ENCODE data around the gene SOX10. TPM values are rescaled to one million over a fixed set of nuclear protein-coding genes. Genes with fewer than 3 reads are reported as not detected.

The SOX10 gene
- total RNA-seq, 2 experiments from 2014 or later, result not detected

DNA sequence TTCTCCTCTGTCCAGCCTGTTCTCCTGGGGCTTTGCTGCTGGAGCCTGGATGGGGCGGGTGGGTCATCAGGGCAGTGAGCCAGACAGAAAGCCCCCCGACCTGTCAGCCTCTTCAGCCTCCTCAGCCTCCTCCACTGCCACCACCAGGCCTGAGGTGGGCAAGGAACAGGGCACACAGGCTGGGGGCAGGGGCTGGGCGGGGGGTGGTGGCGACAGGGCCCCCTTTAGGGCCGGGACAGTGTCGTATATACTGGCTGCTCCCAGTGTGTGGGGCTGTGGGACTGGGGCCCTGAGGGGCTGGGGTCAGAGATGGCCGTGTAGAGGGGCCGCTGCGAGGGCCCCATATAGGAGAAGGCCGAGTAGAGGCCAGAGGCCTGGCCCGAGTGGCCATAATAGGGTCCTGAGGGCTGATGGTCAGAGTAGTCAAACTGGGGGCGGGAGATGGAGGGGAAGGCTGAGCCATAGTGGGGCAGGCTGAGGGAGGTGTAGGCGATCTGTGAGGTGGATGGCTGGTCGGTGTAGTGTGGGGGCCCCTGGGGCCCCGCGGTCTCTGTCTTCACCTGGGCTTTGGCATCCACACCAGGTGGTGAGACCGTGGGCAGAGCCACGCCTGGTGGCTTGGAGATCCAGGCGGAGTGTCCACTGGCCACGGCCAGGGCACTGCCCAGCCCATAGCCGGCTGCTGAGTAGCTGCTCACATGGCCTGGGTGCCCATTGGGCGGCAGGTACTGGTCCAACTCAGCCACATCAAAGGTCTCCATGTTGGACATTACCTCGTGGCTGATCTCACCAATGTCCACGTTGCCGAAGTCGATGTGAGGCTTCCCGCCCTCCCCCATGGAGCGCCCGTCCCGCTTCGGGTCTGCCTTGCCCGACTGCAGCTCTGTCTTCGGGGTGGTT, 10.8 kb downstream of the SOX10 start:
- TF ChIP-seq CTCF (IDR thresholded peaks at IDR 0.05), result no peak
- no peak overlapping the region for H3K27ac Mint-ChIP-seq
- H3K27me3 Mint-ChIP-seq, result no peaks in the 10 kb centered on the region
- Histone ChIP-seq H3K9me3 (ENCODE audit: control insufficient read depth in 1 of 2, insufficient read depth in 1 of 2, low read length in 2 of 2) (no peaks in the 10 kb centered on the region), H3K4me3 (ENCODE audit: low read length) (no peak overlapping the region), H3K36me3 (ENCODE audit: insufficient read depth, low read length) (peaks cover 24% of the 10 kb centered on the region), H3K27me3 (ENCODE audit: control insufficient read depth in 1 of 2, insufficient read depth in 2 of 2, low read length in 2 of 2) (no peaks in the 10 kb centered on the region), H3K27ac (ENCODE audit: low read depth in 1 of 2, low read length in 2 of 2) (no peak overlapping the region), H3K4me1 (ENCODE audit: insufficient read depth, low read length) (no peaks in the 10 kb centered on the region)
- ChIA-PET CTCF (no interaction called here), POLR2A (no interaction called here)
- no peaks in the 10 kb centered on the region for H3K4me1 Mint-ChIP-seq (ENCODE audit: low read depth)
- DNase-seq (no peak), ATAC-seq (ENCODE audit: poor library complexity) (no peak)
- no peak overlapping the region for H3K4me3 Mint-ChIP-seq
- no peaks in the 10 kb centered on the region for H3K9me3 Mint-ChIP-seq
- intact Hi-C loops (cut with DNase I, micrococcal nuclease), result no loop called here
- peaks cover 24% of the 10 kb centered on the region for H3K36me3 Mint-ChIP-seq (ENCODE audit: low read depth)

- Mint-ChIP-seq H3K27ac (no peak overlapping the region), H3K9me3 (no peaks in the 10 kb centered on the region), H3K4me1 (ENCODE audit: low read depth) (no peaks in the 10 kb centered on the region), H3K36me3 (ENCODE audit: low read depth) (peaks cover 34% of the 10 kb centered on the region), H3K27me3 (no peaks in the 10 kb centered on the region), H3K4me3 (no peak overlapping the region)
- Histone ChIP-seq H3K9me3 (ENCODE audit: control insufficient read depth in 1 of 2, insufficient read depth in 1 of 2, low read length in 2 of 2) (no peaks in the 10 kb centered on the region), H3K27me3 (ENCODE audit: control insufficient read depth in 1 of 2, insufficient read depth in 2 of 2, low read length in 2 of 2) (no peaks in the 10 kb centered on the region), H3K4me1 (ENCODE audit: insufficient read depth, low read length) (no peaks in the 10 kb centered on the region), H3K36me3 (ENCODE audit: insufficient read depth, low read length) (peaks cover 34% of the 10 kb centered on the region), H3K27ac (ENCODE audit: low read depth in 1 of 2, low read length in 2 of 2) (no peak overlapping the region), H3K4me3 (ENCODE audit: low read length) (no peak overlapping the region)
- intact Hi-C loops (cut with DNase I, micrococcal nuclease), result no loop called here
- DNase-seq (no peak), ATAC-seq (ENCODE audit: poor library complexity) (no peak)
- POLR2A ChIA-PET, result no interaction called here
- TF ChIP-seq CTCF (IDR thresholded peaks at IDR 0.05), result no peak
- CTCF ChIA-PET, result no interaction called here
Measured at GRCh38 chr22:37972527-37972926, 11.8 kb downstream of the SOX10 start.

- no peaks in the 10 kb centered on the region for H3K9me3 Mint-ChIP-seq
- DNase-seq (no peak), ATAC-seq (ENCODE audit: poor library complexity) (no peak)
- H3K36me3 Mint-ChIP-seq (ENCODE audit: low read depth), result peaks cover 41% of the 10 kb centered on the region
- H3K4me1 Mint-ChIP-seq (ENCODE audit: low read depth), result no peaks in the 10 kb centered on the region
- H3K27me3 ChIP-seq (ENCODE audit: control insufficient read depth in 1 of 2, insufficient read depth in 2 of 2, low read length in 2 of 2), result no peaks in the 10 kb centered on the region
- POLR2A ChIA-PET, result no interaction called here
- H3K36me3 ChIP-seq (ENCODE audit: insufficient read depth, low read length), result peaks cover 42% of the 10 kb centered on the region
- no peak overlapping the region for H3K27ac Mint-ChIP-seq
- no peaks in the 10 kb centered on the region for H3K9me3 ChIP-seq (ENCODE audit: control insufficient read depth in 1 of 2, insufficient read depth in 1 of 2, low read length in 2 of 2)
- H3K27me3 Mint-ChIP-seq, result no peaks in the 10 kb centered on the region
- TF ChIP-seq CTCF (IDR thresholded peaks at IDR 0.05), result no peak
- intact Hi-C loops (cut with DNase I, micrococcal nuclease), result no loop called here
- CTCF ChIA-PET, result no interaction called here
- no peak overlapping the region for H3K27ac ChIP-seq (ENCODE audit: low read depth in 1 of 2, low read length in 2 of 2)
- no peak overlapping the region for H3K4me3 ChIP-seq (ENCODE audit: low read length)
- H3K4me1 ChIP-seq (ENCODE audit: insufficient read depth, low read length), result no peaks in the 10 kb centered on the region
- H3K4me3 Mint-ChIP-seq, result no peak overlapping the region
Measured at GRCh38 chr22:37971475-37972434, 12.6 kb downstream of the SOX10 start.
